ENCODE measurements around the gene SLC22A4.
A peak's percentile ranks its signal among the peaks of the same experiment; 100 is the strongest.

The SLC22A4 gene

GRCh38 chr5:132262882-132263547 is 31.2 kb upstream of the SLC22A4 start:
- DNase-seq (ENCODE audit: low read depth in 2 of 2) = no peak

- DNase-seq (ENCODE audit: low read depth in 2 of 2) = peak; percentile 32 to 39
These were observed 30.5 kb upstream of the SLC22A4 start for GRCh38 chr5:132263548-132264261.

GRCh38 chr5:132264546-132265335 is 29.5 kb upstream of the SLC22A4 start:
- no peak for DNase-seq (ENCODE audit: low read depth in 2 of 2)

- peak; percentile 81 to 86 for DNase-seq (ENCODE audit: low read depth in 2 of 2)
These were observed 28.7 kb upstream of the SLC22A4 start for GRCh38 chr5:132265336-132266030.

- no peak for DNase-seq (ENCODE audit: low read depth in 2 of 2)
These were observed 28.0 kb upstream of the SLC22A4 start for GRCh38 chr5:132266031-132266835.

- no peak for DNase-seq (ENCODE audit: low read depth in 2 of 2)
These were observed 27.4 kb upstream of the SLC22A4 start for GRCh38 chr5:132266836-132267160.

- no peak for DNase-seq (ENCODE audit: low read depth in 2 of 2)
These were observed 26.9 kb upstream of the SLC22A4 start for GRCh38 chr5:132267166-132267739.

- no peak for DNase-seq (ENCODE audit: low read depth in 2 of 2)
These were observed 26.0 kb upstream of the SLC22A4 start for GRCh38 chr5:132267931-132268768.

GRCh38 chr5:132268769-132269551 is 25.2 kb upstream of the SLC22A4 start:
- DNase-seq (ENCODE audit: low read depth in 2 of 2) = peak; percentile 40 to 42

GRCh38 chr5:132269635-132270334 is 24.4 kb upstream of the SLC22A4 start:
- DNase-seq (ENCODE audit: low read depth in 2 of 2) = no peak

- no peak for DNase-seq (ENCODE audit: low read depth in 2 of 2)
These were observed 23.9 kb upstream of the SLC22A4 start for GRCh38 chr5:132270335-132270665.

GRCh38 chr5:132270706-132271105 is 23.5 kb upstream of the SLC22A4 start:
- DNase-seq (ENCODE audit: low read depth in 2 of 2) = no peak

- DNase-seq (ENCODE audit: low read depth in 2 of 2) = no peak
These were observed 22.6 kb upstream of the SLC22A4 start for GRCh38 chr5:132271251-132272246.

- no peak for DNase-seq (ENCODE audit: low read depth in 2 of 2)
These were observed 21.6 kb upstream of the SLC22A4 start for GRCh38 chr5:132272311-132273210.

- DNase-seq (ENCODE audit: low read depth in 2 of 2) = no peak
These were observed 20.6 kb upstream of the SLC22A4 start for GRCh38 chr5:132273631-132274030.

GRCh38 chr5:132274050-132274792 is 20.0 kb upstream of the SLC22A4 start:
- DNase-seq (ENCODE audit: low read depth in 2 of 2) = no peak
